Measurements from ENCODE around the gene CCDC91.

DNA sequence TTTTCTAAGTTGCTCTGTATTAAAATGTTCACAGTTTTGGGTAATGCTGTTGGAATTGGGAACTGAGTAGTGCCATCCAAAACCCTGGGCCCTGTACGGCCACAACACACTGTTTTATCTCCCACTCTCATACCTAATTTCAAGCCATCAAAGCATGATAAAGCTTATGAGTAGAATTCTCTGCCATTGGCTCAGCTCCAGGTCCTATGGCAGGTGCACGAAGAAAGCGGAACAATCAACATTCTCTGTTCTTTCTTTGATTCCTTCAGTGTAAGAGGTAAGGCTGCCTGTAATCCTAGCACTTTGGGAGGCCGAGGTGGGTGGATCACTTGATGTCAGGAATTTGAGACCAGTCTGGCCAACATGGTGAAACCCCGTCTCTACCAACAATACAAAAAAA lies 394.9 kb downstream of the CCDC91 start:
- TF ChIP-seq, protein P1, sequence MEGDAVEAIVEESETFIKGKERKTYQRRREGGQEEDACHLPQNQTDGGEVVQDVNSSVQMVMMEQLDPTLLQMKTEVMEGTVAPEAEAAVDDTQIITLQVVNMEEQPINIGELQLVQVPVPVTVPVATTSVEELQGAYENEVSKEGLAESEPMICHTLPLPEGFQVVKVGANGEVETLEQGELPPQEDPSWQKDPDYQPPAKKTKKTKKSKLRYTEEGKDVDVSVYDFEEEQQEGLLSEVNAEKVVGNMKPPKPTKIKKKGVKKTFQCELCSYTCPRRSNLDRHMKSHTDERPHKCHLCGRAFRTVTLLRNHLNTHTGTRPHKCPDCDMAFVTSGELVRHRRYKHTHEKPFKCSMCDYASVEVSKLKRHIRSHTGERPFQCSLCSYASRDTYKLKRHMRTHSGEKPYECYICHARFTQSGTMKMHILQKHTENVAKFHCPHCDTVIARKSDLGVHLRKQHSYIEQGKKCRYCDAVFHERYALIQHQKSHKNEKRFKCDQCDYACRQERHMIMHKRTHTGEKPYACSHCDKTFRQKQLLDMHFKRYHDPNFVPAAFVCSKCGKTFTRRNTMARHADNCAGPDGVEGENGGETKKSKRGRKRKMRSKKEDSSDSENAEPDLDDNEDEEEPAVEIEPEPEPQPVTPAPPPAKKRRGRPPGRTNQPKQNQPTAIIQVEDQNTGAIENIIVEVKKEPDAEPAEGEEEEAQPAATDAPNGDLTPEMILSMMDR (IDR thresholded peaks at IDR 0.05), result no peak
- TF ChIP-seq POLR2A (IDR thresholded peaks at IDR 0.05), result no peak
